Measurements from ENCODE around the gene PTER. TPM values are rescaled to one million over a fixed set of nuclear protein-coding genes. Genes with fewer than 3 reads are reported as not detected.

The PTER gene
- total and polyA plus RNA-seq, 2 experiments from 2014 or later: 3.3 to 5.3 TPM

DNA sequence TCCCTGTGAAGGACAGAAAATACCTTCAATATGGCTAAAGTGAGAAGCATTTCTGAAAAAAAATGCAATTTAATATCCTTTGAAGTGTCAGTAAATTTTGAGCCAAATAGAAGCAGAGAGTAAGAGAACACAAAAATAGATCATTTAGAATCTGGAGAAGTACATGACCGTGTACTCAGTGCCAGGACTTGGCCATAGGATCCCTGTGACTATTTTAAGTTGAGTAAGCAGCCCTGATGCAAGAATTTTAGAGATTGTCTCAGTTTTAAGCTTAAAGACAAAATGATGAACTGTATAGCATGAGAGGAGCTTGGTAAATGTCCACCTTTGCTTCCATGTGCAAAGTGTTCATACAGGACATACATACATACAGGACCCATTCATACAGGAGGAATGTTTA lies 2.5 kb downstream of the PTER start:
- TF ChIP-seq, protein P1, sequence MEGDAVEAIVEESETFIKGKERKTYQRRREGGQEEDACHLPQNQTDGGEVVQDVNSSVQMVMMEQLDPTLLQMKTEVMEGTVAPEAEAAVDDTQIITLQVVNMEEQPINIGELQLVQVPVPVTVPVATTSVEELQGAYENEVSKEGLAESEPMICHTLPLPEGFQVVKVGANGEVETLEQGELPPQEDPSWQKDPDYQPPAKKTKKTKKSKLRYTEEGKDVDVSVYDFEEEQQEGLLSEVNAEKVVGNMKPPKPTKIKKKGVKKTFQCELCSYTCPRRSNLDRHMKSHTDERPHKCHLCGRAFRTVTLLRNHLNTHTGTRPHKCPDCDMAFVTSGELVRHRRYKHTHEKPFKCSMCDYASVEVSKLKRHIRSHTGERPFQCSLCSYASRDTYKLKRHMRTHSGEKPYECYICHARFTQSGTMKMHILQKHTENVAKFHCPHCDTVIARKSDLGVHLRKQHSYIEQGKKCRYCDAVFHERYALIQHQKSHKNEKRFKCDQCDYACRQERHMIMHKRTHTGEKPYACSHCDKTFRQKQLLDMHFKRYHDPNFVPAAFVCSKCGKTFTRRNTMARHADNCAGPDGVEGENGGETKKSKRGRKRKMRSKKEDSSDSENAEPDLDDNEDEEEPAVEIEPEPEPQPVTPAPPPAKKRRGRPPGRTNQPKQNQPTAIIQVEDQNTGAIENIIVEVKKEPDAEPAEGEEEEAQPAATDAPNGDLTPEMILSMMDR (IDR thresholded peaks at IDR 0.05; ENCODE audit: low read depth, low read length): no peak
- H3K4me3 ChIP-seq: no peak overlapping the region

DNA sequence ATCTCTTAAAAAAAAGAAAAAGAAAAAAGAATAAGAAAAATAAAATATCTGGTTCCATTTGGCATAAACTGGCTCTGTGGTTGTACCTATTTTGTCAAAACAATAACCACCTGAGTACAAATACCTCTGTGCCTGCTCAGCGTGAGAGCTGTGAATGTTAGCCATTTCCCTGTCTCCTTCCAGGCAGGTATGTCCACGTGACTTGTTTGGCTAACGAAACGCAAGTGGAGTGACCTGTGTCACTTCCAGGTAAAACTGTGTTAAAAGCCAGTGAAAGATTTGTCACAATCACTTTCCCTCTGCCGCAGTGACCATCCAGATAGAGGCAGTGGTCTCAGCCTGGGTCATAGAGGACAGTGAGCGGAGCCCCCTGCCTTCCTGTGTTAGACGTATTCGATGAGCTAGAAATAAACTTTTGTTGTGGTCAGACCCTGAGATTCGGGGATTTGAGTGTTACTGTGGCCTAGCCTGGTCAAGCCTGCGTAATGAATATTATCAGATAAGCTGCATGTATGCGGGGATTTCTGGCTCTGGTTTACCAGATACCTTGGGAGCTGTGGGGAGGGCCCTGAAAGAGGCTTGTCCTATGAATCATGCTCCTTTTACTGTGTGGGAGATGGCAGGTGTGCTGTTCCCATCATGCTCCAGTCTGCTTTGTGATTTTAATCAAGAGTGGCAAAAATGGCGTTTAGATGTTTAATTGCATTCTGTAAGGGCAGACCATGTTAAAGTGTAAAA lies 3.8 kb downstream of the PTER start:
- no peaks in the 10 kb centered on the region for H3K36me3 ChIP-seq
- H3K9me3 ChIP-seq (ENCODE audit: low read depth): no peaks in the 10 kb centered on the region
- TF ChIP-seq, protein P1 (IDR thresholded peaks at IDR 0.05; ENCODE audit: low read depth, low read length): no peak
- H3K27ac ChIP-seq: no peak overlapping the region
- H3K4me3 ChIP-seq: no peak overlapping the region
- H3K27me3 ChIP-seq: no peaks in the 10 kb centered on the region
- peaks cover 3% of the 10 kb centered on the region for H3K4me1 ChIP-seq (ENCODE audit: low read depth)
- DNase-seq (ENCODE audit: low read depth in 1 of 2, low spot score in 1 of 2): peak in 1 of 2 donors; percentile 13

More for the DNA sequence above, 2.5 kb downstream of the PTER start:
- Histone ChIP-seq H3K36me3 (no peaks in the 10 kb centered on the region), H3K4me1 (ENCODE audit: low read depth) (peaks cover 3% of the 10 kb centered on the region), H3K9me3 (ENCODE audit: low read depth) (no peaks in the 10 kb centered on the region), H3K27ac (no peak overlapping the region), H3K27me3 (no peaks in the 10 kb centered on the region)
- DNase-seq (ENCODE audit: low read depth in 1 of 2, low spot score in 1 of 2): peak in 1 of 2 donors; percentile 57

DNA sequence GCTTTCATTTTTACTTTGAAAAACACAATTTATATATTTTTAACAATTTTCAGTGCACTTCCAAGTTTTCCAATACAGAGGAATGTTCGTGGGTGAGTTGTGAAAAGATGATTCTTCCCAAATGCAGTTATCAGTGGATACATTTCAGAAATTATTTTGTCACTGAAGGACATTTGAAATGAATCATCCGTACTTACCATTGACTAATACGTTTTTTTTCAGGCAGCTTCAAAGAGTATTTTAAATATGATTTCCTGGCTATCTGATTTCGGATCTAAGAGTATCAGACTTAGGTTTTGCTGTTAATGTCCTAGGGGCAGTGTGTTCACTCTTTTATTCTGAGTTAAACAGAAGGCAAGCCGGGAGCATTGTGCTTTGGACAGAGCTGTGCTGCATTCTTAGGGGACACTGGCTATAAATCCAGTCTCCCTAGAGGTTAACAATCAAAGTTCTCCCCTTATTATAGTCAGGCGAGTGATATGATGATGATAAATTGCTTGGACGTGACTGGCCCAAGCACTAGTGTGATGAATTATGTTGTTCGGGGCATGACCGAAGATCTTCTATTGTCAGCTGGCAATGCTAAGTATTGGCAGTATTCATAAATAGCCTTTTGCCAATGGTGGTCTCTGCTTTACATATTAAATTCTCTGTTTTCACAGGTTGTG lies 4.5 kb downstream of the PTER start:
- no peak overlapping the region for H3K4me3 ChIP-seq
- peak in 1 of 2 donors; percentile 11 for DNase-seq (ENCODE audit: low read depth in 1 of 2, low spot score in 1 of 2)
- no peaks in the 10 kb centered on the region for H3K27me3 ChIP-seq
- no peak overlapping the region for H3K27ac ChIP-seq
- H3K4me1 ChIP-seq (ENCODE audit: low read depth): peaks cover 3% of the 10 kb centered on the region
- no peaks in the 10 kb centered on the region for H3K9me3 ChIP-seq (ENCODE audit: low read depth)
- TF ChIP-seq, protein P1 (IDR thresholded peaks at IDR 0.05; ENCODE audit: low read depth, low read length): no peak
- no peaks in the 10 kb centered on the region for H3K36me3 ChIP-seq

DNA sequence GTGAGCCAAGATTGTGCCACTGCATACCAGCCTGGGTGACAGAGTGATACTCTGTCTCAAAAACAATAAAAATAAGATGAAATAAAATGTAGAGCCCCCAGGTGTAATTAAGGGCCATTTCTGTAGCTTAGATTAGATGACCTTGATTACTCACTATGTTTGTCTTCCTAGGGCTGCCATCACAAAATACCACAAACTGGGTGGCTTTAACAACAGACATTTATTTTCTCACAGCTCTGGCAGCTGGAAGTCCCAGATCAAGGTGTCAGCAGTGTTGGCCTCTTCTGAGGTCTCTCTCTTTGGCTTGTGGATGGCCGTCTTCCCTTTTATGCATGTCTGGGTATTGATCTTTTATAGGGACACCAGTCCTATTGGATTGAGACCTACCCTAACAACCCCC lies 6.1 kb downstream of the PTER start:
- Histone ChIP-seq H3K4me1 (ENCODE audit: low read depth) (no peaks in the 10 kb centered on the region), H3K36me3 (no peaks in the 10 kb centered on the region), H3K27ac (no peak overlapping the region), H3K27me3 (no peaks in the 10 kb centered on the region), H3K9me3 (ENCODE audit: low read depth) (no peaks in the 10 kb centered on the region), H3K4me3 (no peak overlapping the region)
- DNase-seq (ENCODE audit: low read depth in 1 of 2, low spot score in 1 of 2): no peak
- TF ChIP-seq, protein P1 (IDR thresholded peaks at IDR 0.05; ENCODE audit: low read depth, low read length): no peak

DNA sequence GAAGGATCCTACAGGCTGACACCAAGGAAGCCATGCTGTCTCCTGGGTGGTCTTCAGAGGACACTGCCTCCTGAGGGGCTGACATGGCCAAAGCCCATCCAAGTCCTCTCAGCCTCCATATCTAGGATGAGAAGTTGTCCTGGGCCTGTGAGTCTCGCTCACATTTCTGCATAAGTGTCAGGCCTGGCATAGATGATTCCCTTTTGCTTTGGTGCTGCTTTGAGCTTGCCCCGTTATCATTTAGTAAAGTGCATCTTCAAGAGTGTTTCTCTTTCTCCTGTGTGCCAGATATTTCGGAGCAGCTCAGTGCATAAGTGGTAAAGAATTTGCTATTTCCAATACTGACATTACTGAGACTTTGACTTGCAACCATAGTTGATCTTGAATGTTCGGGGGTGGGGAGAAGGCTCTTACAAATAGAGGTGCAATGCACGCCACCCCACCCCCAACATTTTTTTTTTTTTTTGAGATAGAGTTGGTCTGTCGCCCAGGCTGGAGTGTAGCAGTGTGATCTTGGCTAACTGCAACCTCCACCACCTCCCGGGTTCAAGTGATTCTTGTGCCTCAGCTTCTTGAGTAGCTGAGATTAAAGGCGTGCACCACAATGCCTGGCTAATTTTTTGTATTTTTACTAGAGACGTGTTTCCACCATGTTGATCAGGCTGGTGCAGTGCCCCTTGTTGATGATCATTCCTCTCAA lies 9.1 kb downstream of the PTER start:
- Histone ChIP-seq H3K4me3 (no peak overlapping the region), H3K27ac (no peak overlapping the region), H3K4me1 (ENCODE audit: low read depth) (no peaks in the 10 kb centered on the region), H3K27me3 (no peaks in the 10 kb centered on the region), H3K9me3 (ENCODE audit: low read depth) (no peaks in the 10 kb centered on the region), H3K36me3 (no peaks in the 10 kb centered on the region)
- DNase-seq (ENCODE audit: low read depth in 1 of 2, low spot score in 1 of 2): no peak
- TF ChIP-seq, protein P1 (IDR thresholded peaks at IDR 0.05; ENCODE audit: low read depth, low read length): no peak
